Measurements from ENCODE around the gene MAPK7.

The MAPK7 gene

GRCh38 chr17:19376811-19377210 lies 1.5 kb upstream of the MAPK7 start:
- no peaks in the 10 kb centered on the region for H4K20me1 ChIP-seq (ENCODE audit: low read depth, low read length)
- TF ChIP-seq EZH2phosphoT487 (conservative IDR thresholded peaks at IDR 0.05; ENCODE audit: low read length) (no peak), CTCF (IDR thresholded peaks at IDR 0.05; ENCODE audit: insufficient read depth, low read length, poor library complexity, severe bottlenecking) (no peak)
- peaks cover 5% of the 10 kb centered on the region; the same call in 1 of the 2 replicates for H3K79me2 ChIP-seq (ENCODE audit: insufficient read depth, low read length)
- H3K36me3 ChIP-seq (ENCODE audit: low read length) = no peaks in the 10 kb centered on the region
- no peaks in the 10 kb centered on the region; the same call in 1 of the 2 replicates for H3F3A ChIP-seq (ENCODE audit: insufficient read depth)
- no peak overlapping the region for H3K27ac ChIP-seq (ENCODE audit: low read depth, low read length)
- H3K9me2 ChIP-seq (replicated peaks; ENCODE audit: insufficient read depth, low read length) = no peaks in the 10 kb centered on the region
- peak overlapping the region; percentile 79 for H3K9ac ChIP-seq (ENCODE audit: low read length)
- peak overlapping the region; percentile 93 for H2AFZ ChIP-seq (ENCODE audit: low read depth, low read length, severe bottlenecking)
- H3K9me3 ChIP-seq (ENCODE audit: insufficient read depth, low read length) = no peaks in the 10 kb centered on the region
- H3K27me3 ChIP-seq (ENCODE audit: low read length) = no peaks in the 10 kb centered on the region
- H3K4me2 ChIP-seq (ENCODE audit: low read depth, low read length, poor library complexity, severe bottlenecking) = peak overlapping the region; percentile 91
- peak overlapping the region; percentile 82 for H3K4me3 ChIP-seq (ENCODE audit: insufficient read depth, low read length, poor library complexity, severe bottlenecking)

- Histone ChIP-seq H3K9ac (ENCODE audit: low read length) (peak overlapping the region; percentile 79), H4K20me1 (ENCODE audit: low read depth, low read length) (no peaks in the 10 kb centered on the region), H3K4me2 (ENCODE audit: low read depth, low read length, poor library complexity, severe bottlenecking) (peak overlapping the region; percentile 91), H3K27ac (ENCODE audit: low read depth, low read length) (peak overlapping the region; percentile 63), H3K9me2 (replicated peaks; ENCODE audit: insufficient read depth, low read length) (no peaks in the 10 kb centered on the region), H3K4me3 (ENCODE audit: insufficient read depth, low read length, poor library complexity, severe bottlenecking) (peak overlapping the region; percentile 82), H3K79me2 (ENCODE audit: insufficient read depth, low read length) (peaks cover 5% of the 10 kb centered on the region; the same call in 1 of the 2 replicates), H3F3A (ENCODE audit: insufficient read depth) (no peaks in the 10 kb centered on the region; the same call in 1 of the 2 replicates), H3K27me3 (ENCODE audit: low read length) (no peaks in the 10 kb centered on the region), H3K36me3 (ENCODE audit: low read length) (no peaks in the 10 kb centered on the region), H2AFZ (ENCODE audit: low read depth, low read length, severe bottlenecking) (peak overlapping the region; percentile 93), H3K9me3 (ENCODE audit: insufficient read depth, low read length) (no peaks in the 10 kb centered on the region)
- TF ChIP-seq EZH2phosphoT487 (conservative IDR thresholded peaks at IDR 0.05; ENCODE audit: low read length) (no peak), CTCF (IDR thresholded peaks at IDR 0.05; ENCODE audit: insufficient read depth, low read length, poor library complexity, severe bottlenecking) (no peak)
Observed at GRCh38 chr17:19377602-19378415, 489 bp upstream of the MAPK7 start.

GRCh38 chr17:19379361-19380065 lies 1.2 kb downstream of the MAPK7 start:
- no peaks in the 10 kb centered on the region; the same call in 1 of the 2 replicates for H3F3A ChIP-seq (ENCODE audit: insufficient read depth)
- TF ChIP-seq EZH2phosphoT487 (conservative IDR thresholded peaks at IDR 0.05; ENCODE audit: low read length) = no peak
- no peak for TF ChIP-seq CTCF (IDR thresholded peaks at IDR 0.05; ENCODE audit: insufficient read depth, low read length, poor library complexity, severe bottlenecking)
- H2AFZ ChIP-seq (ENCODE audit: low read depth, low read length, severe bottlenecking) = no peak overlapping the region
- peak overlapping the region; percentile 68 for H3K4me2 ChIP-seq (ENCODE audit: low read depth, low read length, poor library complexity, severe bottlenecking)
- no peaks in the 10 kb centered on the region for H4K20me1 ChIP-seq (ENCODE audit: low read depth, low read length)
- no peaks in the 10 kb centered on the region for H3K27me3 ChIP-seq (ENCODE audit: low read length)
- no peaks in the 10 kb centered on the region for H3K36me3 ChIP-seq (ENCODE audit: low read length)
- peaks cover 5% of the 10 kb centered on the region; the same call in 1 of the 2 replicates for H3K79me2 ChIP-seq (ENCODE audit: insufficient read depth, low read length)
- no peak overlapping the region; the same call in 1 of the 2 replicates for H3K9ac ChIP-seq (ENCODE audit: low read length)
- H3K9me2 ChIP-seq (replicated peaks; ENCODE audit: insufficient read depth, low read length) = no peaks in the 10 kb centered on the region
- H3K4me3 ChIP-seq (ENCODE audit: insufficient read depth, low read length, poor library complexity, severe bottlenecking) = no peak overlapping the region
- no peak overlapping the region for H3K27ac ChIP-seq (ENCODE audit: low read depth, low read length)
- no peaks in the 10 kb centered on the region for H3K9me3 ChIP-seq (ENCODE audit: insufficient read depth, low read length)

All from SU-DHL-6 (cell line).